Endothelial cell of umbilical vein (primary cell): Measurements from ENCODE around the gene MYL2. TPM values are rescaled to one million over a fixed set of nuclear protein-coding genes. Genes with fewer than 3 reads are reported as not detected.

Experiments
- BruUV-seq: library from RNA; stranded (reverse); fragments of 400-500 nt; replicated peaks from 2 replicates; lab custom pipeline; 2021; lab: Mats Ljungman, UMichigan
- CTCF ChIA-PET: fragments of 300-600, 350-600 bp; sonication (Branson Sonifier 250); formaldehyde crosslinking; loops from one replicate; lab custom pipeline; 2021; ENCODE audit warnings: antibody characterized with exemption, inconsistent platforms; lab: Charles Lee
- POLR2A ChIA-PET: fragments of 300-600, 350-600 bp; sonication (Branson Sonifier 250); formaldehyde crosslinking; loops from one replicate; lab custom pipeline; 2021; ENCODE audit warnings: antibody characterized with exemption, inconsistent platforms; lab: Charles Lee
- DNase-seq: peaks from one replicate; pipeline ENCODE4 v3.0.0-alpha.2; 2011; ENCODE audit warnings: low read depth, low spot score
- FAIRE-seq: peaks from 2 replicates; lab custom pipeline; 2011; peaks lifted over from hg19 to GRCh38; lab: Jason Lieb, UNC
- H2AFZ ChIP-seq: 2 replicates; pipeline ENCODE4 v1.6.0; 2012; ENCODE audit warnings: low read depth, low read length, control low read depth, inconsistent platforms
- H3K27ac ChIP-seq: 2 replicates; pipeline ENCODE4 v1.5.1; 2011; ENCODE audit warnings: low read depth, mild to moderate bottlenecking, control low read depth, low read length, moderate library complexity; ENCODE audit not compliant: insufficient read depth
- H3K27me3 ChIP-seq, 2 experiments: 2 replicates each; pipeline versions ENCODE4 v1.6.0 to v1.6.1; 2011; ENCODE audit warnings: low read length in 2 of 2, mixed read lengths in 1 of 2; ENCODE audit not compliant: control insufficient read depth in 2 of 2, insufficient read depth in 2 of 2
- H3K36me3 ChIP-seq, 2 experiments: 2 replicates in 1 of 2; 3 replicates in 1 of 2; pipeline ENCODE4 v1.5.1; 2011; ENCODE audit warnings: low read length in 2 of 2, mild to moderate bottlenecking in 1 of 2, moderate library complexity in 1 of 2; ENCODE audit not compliant: control insufficient read depth in 2 of 2, insufficient read depth in 2 of 2; ENCODE audit errors: extremely low read depth in 1 of 2
- H3K4me1 ChIP-seq: 3 replicates; pipeline ENCODE4 v1.5.1; 2011; ENCODE audit warnings: mild to moderate bottlenecking, low read length; ENCODE audit not compliant: control insufficient read depth, insufficient read depth; ENCODE audit errors: extremely low read depth
- H3K4me2 ChIP-seq: 2 replicates; pipeline ENCODE4 v1.6.1; 2011; ENCODE audit warnings: low read length, control low read depth, mixed read lengths; ENCODE audit not compliant: insufficient read depth
- H3K4me3 ChIP-seq, 3 experiments: fragments of 200-600 bp in 1 of 3; sonication (generic), shearing (Covaris generic) in 1 of 3; replicated peaks in 1 of 3; 2 replicates each; pipeline ENCODE4 v1.5.1; 2011 to 2016; ENCODE audit warnings: control low read depth in 3 of 3, low read length in 3 of 3, mild to moderate bottlenecking in 2 of 3, inconsistent platforms in 1 of 3, low read depth in 1 of 3, moderate library complexity in 1 of 3; ENCODE audit not compliant: insufficient read depth in 1 of 3
- H3K79me2 ChIP-seq: 2 replicates; pipeline ENCODE4 v1.6.0; 2012; ENCODE audit warnings: low read length, inconsistent platforms; ENCODE audit not compliant: control insufficient read depth, insufficient read depth
- H3K9ac ChIP-seq: replicated peaks from 2 replicates; pipeline ENCODE3; 2011; ENCODE audit warnings: low read length, control low read depth; ENCODE audit not compliant: insufficient read depth; ENCODE audit errors: extremely low read depth
- H3K9me1 ChIP-seq: replicated peaks from 3 replicates; pipeline ENCODE4 v1.6.0; 2011; ENCODE audit warnings: mild to moderate bottlenecking, low read length; ENCODE audit not compliant: control insufficient read depth, insufficient read depth; ENCODE audit errors: extremely low read depth
- H3K9me3 ChIP-seq: replicated peaks from 2 replicates; pipeline ENCODE4 v1.5.1; 2012; ENCODE audit warnings: low read length, inconsistent platforms; ENCODE audit not compliant: control insufficient read depth, insufficient read depth
- H4K20me1 ChIP-seq: replicated peaks from 2 replicates; pipeline ENCODE3; 2011; ENCODE audit warnings: mild to moderate bottlenecking, low read length; ENCODE audit not compliant: control insufficient read depth, insufficient read depth; ENCODE audit errors: extremely low read depth
- EZH2 ChIP-seq: IDR thresholded peaks from 2 replicates; pipeline ENCODE4 v1.6.1; 2012; ENCODE audit warnings: borderline replicate concordance, low read depth, mild to moderate bottlenecking, moderate library complexity, low read length, inconsistent platforms; ENCODE audit not compliant: severe bottlenecking
- FOS ChIP-seq: IDR thresholded peaks from 2 replicates; pipeline ENCODE4 v1.6.1; 2011; ENCODE audit warnings: mild to moderate bottlenecking, low read length, moderate library complexity, borderline replicate concordance; ENCODE audit not compliant: insufficient read depth
- GATA2 ChIP-seq: IDR thresholded peaks from 2 replicates; pipeline ENCODE4 v1.7.0; 2011; ENCODE audit warnings: low read depth, mild to moderate bottlenecking, moderate library complexity, mixed read lengths, low read length; ENCODE audit not compliant: insufficient read length, insufficient read depth
- JUN ChIP-seq: IDR thresholded peaks from 2 replicates; pipeline ENCODE4 v1.6.1; 2011; ENCODE audit warnings: borderline replicate concordance, low read depth; ENCODE audit not compliant: insufficient read length, insufficient read depth
- MYC ChIP-seq: IDR thresholded peaks from one replicate; pipeline ENCODE4 v1.6.1; 2011; ENCODE audit warnings: mild to moderate bottlenecking, low read depth, low read length
- POLR2A ChIP-seq: IDR thresholded peaks from 2 replicates; pipeline ENCODE4 v1.6.1; 2012; ENCODE audit warnings: low read depth, mild to moderate bottlenecking, control low read depth, low read length
- POLR2AphosphoS5 ChIP-seq: IDR thresholded peaks from 2 replicates; pipeline ENCODE4 v1.6.1; 2012; ENCODE audit warnings: low read depth, mild to moderate bottlenecking, control low read depth, low read length, moderate library complexity; ENCODE audit not compliant: insufficient read depth
- dilution Hi-C: fragments of 300-500 bp; cut with MboI; formaldehyde crosslinking; loops from one replicate; pipeline ENCODE4 v1.15.0; 2019; ENCODE audit warnings: low sequenced_read_pairs; ENCODE audit not compliant: extremely low pct_ligation_motif_present
- intact Hi-C: fragments of 100-400 bp; cut with micrococcal nuclease; formaldehyde crosslinking; loops from one replicate; pipeline ENCODE4 v1.10.0; 2022
- polyA plus RNA-seq, 4 experiments: library from polyadenylated mRNA; depleted of rRNA in 3 of 4; stranded (reverse) in 3 of 4; unstranded in 1 of 4; fragments of >200 nt; gene quantifications; 2 replicates each; pipeline versions ENCODE4 v1.2.1 to v1.2.3, GENCODE V29; 2011 to 2012; ENCODE audit warnings: missing spikeins in 1 of 4
- total RNA-seq: library from RNA; stranded (reverse); gene quantifications from 2 replicates; pipeline ENCODE4 v1.2.3, GENCODE V29; 2021
- TF ChIP-seq, protein P1 (sequence below), 2 donors: IDR thresholded peaks; 1 replicate in 1 of 2; 2 replicates in 1 of 2; pipeline ENCODE4 v1.5.1; 2011; ENCODE audit warnings: low read length in 2 of 2, mild to moderate bottlenecking in 2 of 2, moderate library complexity in 2 of 2, control low read depth in 1 of 2, inconsistent platforms in 1 of 2, low read depth in 1 of 2; ENCODE audit not compliant: insufficient read depth in 1 of 2; ENCODE audit errors: extremely low read depth in 1 of 2
- TF ChIP-seq, protein P2 (sequence below): IDR thresholded peaks from 2 replicates; pipeline ENCODE4 v1.6.1; 2011; ENCODE audit not compliant: insufficient read depth, insufficient read length

MYL2 gene
- total and polyA plus RNA-seq, 2 donors (not counting 3 experiments of a cell fraction or from before 2014, with no cell fraction given): 0.93 TPM; not detected in 1

DNA sequence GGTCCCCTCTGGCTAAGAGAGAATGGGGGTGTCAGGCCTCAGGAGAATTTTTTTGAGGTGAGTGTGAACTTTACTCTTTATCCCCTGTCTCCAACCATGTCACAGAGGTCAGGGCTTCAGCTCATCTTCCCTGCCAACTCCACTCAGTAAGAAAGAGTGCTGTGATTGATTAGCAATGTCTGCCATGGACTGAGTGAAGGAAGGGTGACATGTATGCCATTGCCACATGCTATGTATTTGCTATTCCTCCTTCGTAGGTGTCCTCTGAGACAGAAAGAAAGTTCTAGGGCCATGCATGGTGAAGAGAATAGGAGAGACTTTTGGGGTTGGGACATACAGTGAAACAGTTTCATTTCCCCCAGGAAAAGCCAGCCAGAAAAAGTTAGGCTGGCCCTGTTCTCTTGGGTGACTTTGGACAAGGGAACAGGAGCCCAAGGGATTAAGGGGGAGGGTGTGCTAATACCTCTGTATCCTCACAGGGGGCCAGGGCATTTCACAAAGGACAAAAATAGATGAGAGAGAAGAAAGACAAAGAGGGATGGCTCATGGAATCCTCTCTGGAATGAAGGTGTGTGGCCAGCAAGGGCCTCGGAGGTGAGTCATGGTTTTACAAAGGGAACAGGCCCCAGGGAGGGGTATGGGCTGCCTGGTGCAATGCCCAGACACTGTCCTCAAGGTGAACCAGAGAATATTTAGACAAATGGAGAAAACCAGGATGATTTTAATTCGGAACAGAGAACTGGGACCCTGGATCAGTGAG is 13.9 kb upstream of the MYL2 start:
- Histone ChIP-seq H3K36me3 (no peaks in the 10 kb centered on the region), H3K9me1 (no peaks in the 10 kb centered on the region), H3K4me3 (no peak overlapping the region), H3K27ac (no peak overlapping the region), H3K4me1 (no peaks in the 10 kb centered on the region), H3K27me3 (no peaks in the 10 kb centered on the region), H2AFZ (no peak overlapping the region), H3K4me2 (no peak overlapping the region), H4K20me1 (no peaks in the 10 kb centered on the region), H3K9ac (no peak overlapping the region), H3K9me3 (no peaks in the 10 kb centered on the region), H3K79me2 (no peaks in the 10 kb centered on the region)
- FAIRE-seq (no peak), DNase-seq (no peak)
- TF ChIP-seq MYC (no peak), JUN (no peak), FOS (no peak), POLR2A (no peak), GATA2 (no peak), POLR2AphosphoS5 (no peak), EZH2 (no peak)
- TF ChIP-seq, protein P1, sequence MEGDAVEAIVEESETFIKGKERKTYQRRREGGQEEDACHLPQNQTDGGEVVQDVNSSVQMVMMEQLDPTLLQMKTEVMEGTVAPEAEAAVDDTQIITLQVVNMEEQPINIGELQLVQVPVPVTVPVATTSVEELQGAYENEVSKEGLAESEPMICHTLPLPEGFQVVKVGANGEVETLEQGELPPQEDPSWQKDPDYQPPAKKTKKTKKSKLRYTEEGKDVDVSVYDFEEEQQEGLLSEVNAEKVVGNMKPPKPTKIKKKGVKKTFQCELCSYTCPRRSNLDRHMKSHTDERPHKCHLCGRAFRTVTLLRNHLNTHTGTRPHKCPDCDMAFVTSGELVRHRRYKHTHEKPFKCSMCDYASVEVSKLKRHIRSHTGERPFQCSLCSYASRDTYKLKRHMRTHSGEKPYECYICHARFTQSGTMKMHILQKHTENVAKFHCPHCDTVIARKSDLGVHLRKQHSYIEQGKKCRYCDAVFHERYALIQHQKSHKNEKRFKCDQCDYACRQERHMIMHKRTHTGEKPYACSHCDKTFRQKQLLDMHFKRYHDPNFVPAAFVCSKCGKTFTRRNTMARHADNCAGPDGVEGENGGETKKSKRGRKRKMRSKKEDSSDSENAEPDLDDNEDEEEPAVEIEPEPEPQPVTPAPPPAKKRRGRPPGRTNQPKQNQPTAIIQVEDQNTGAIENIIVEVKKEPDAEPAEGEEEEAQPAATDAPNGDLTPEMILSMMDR (IDR thresholded peaks at IDR 0.05; ENCODE audit: extremely low read depth in 1 of 2, insufficient read depth in 1 of 2, low read depth in 1 of 2, low read length in 2 of 2): no peak
- TF ChIP-seq, protein P2, sequence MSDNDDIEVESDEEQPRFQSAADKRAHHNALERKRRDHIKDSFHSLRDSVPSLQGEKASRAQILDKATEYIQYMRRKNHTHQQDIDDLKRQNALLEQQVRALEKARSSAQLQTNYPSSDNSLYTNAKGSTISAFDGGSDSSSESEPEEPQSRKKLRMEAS: no peak
- BruUV-seq: no TSS peak
- dilution Hi-C loops: no loop called here
- ChIA-PET POLR2A (no interaction called here), CTCF (no interaction called here)
- intact Hi-C loops: no loop called here
